H1 (cell line): ENCODE data around the gene PNPLA1. TPM values are rescaled to one million over a fixed set of nuclear protein-coding genes. Genes with fewer than 3 reads are reported as not detected.

Experiments
- CTCF ChIA-PET: fragments of 300-600 bp; sonication (Branson Sonifier 250); formaldehyde crosslinking; loops from one replicate; lab custom pipeline; 2021; ENCODE audit not compliant: partially characterized antibody; lab: Charles Lee
- POLR2A ChIA-PET: fragments of 300-600 bp; sonication (Branson Sonifier 250); formaldehyde crosslinking; loops from one replicate; lab custom pipeline; 2021; ENCODE audit warnings: inconsistent platforms; ENCODE audit not compliant: partially characterized antibody; lab: Charles Lee
- DNase-seq, 2 experiments: peaks; one replicate each; pipeline versions ENCODE4 v3.0.0 to v3.0.0-alpha.2; 2010 to 2022; ENCODE audit warnings: low spot score in 2 of 2, low read depth in 1 of 2, mixed read lengths in 1 of 2
- FAIRE-seq: peaks from 2 replicates; lab custom pipeline; 2011; peaks lifted over from hg19 to GRCh38; lab: Jason Lieb, UNC
- H2AFZ ChIP-seq: 2 replicates; pipeline ENCODE4 v1.8.1; 2012; ENCODE audit warnings: low read length, inconsistent platforms
- H2AK5ac ChIP-seq: 2 replicates; pipeline ENCODE4 v1.6.1; 2013; ENCODE audit warnings: low read depth, low read length
- H2BK120ac ChIP-seq: replicated peaks from 2 replicates; pipeline ENCODE3; 2013; ENCODE audit warnings: low read depth, low read length, inconsistent platforms
- H2BK12ac ChIP-seq: 2 replicates; pipeline ENCODE4 v1.6.1; 2013; ENCODE audit warnings: low read depth, low read length
- H2BK15ac ChIP-seq: 2 replicates; pipeline ENCODE4 v1.6.1; 2013; ENCODE audit warnings: low read length
- H2BK20ac ChIP-seq: 2 replicates; pipeline ENCODE4 v1.6.1; 2013; ENCODE audit warnings: low read length
- H2BK5ac ChIP-seq: 2 replicates; pipeline ENCODE4 v1.6.1; 2013; ENCODE audit warnings: low read depth, low read length
- H3K14ac ChIP-seq: 2 replicates; pipeline ENCODE4 v1.6.1; 2013; ENCODE audit warnings: inconsistent platforms; ENCODE audit not compliant: insufficient read length
- H3K18ac ChIP-seq: 2 replicates; pipeline ENCODE4 v1.6.1; 2013; ENCODE audit warnings: low read length; ENCODE audit errors: extremely low read depth
- H3K23ac ChIP-seq: 2 replicates; pipeline ENCODE4 v1.6.1; 2013; ENCODE audit warnings: inconsistent platforms; ENCODE audit not compliant: insufficient read length
- H3K23me2 ChIP-seq: 2 replicates; pipeline ENCODE4 v1.6.1; 2013; ENCODE audit warnings: low read depth, low read length
- H3K27ac ChIP-seq: 2 replicates; pipeline ENCODE4 v1.6.1; 2011; ENCODE audit warnings: low read depth, low read length, inconsistent platforms
- H3K27me3 ChIP-seq, 4 experiments: replicated peaks in 1 of 4; 1 replicate in 1 of 4; 2 replicates in 3 of 4; pipeline versions ENCODE4 v1.6.1 to v1.8.1; 2011 to 2013; ENCODE audit warnings: low read length in 3 of 4, mild to moderate bottlenecking in 3 of 4, inconsistent platforms in 2 of 4, mixed read lengths in 2 of 4, moderate library complexity in 1 of 4; ENCODE audit not compliant: control insufficient read depth in 3 of 4, insufficient read depth in 3 of 4; ENCODE audit errors: extremely low read depth in 1 of 4
- H3K36me3 ChIP-seq, 4 experiments: 2 replicates each; pipeline versions ENCODE4 v1.6.1 to v1.8.1; 2011 to 2013; ENCODE audit warnings: mild to moderate bottlenecking in 4 of 4, low read length in 3 of 4, moderate library complexity in 2 of 4, control low read depth in 1 of 4, inconsistent platforms in 1 of 4; ENCODE audit not compliant: insufficient read depth in 4 of 4, control insufficient read depth in 2 of 4
- H3K4ac ChIP-seq: replicated peaks from 2 replicates; pipeline ENCODE3; 2013; ENCODE audit warnings: low read length, low read depth, mixed read lengths, inconsistent platforms; ENCODE audit not compliant: insufficient read length
- H3K4me1 ChIP-seq, 4 experiments: replicated peaks in 1 of 4; 1 replicate in 1 of 4; 2 replicates in 3 of 4; pipeline versions ENCODE4 v1.6.1 to v1.8.1; 2011 to 2013; ENCODE audit warnings: low read length in 3 of 4, inconsistent platforms in 2 of 4, mixed read lengths in 1 of 4; ENCODE audit not compliant: insufficient read depth in 4 of 4, control insufficient read depth in 3 of 4
- H3K4me2 ChIP-seq, 2 experiments: 2 replicates each; pipeline versions ENCODE4 v1.6.1 to v1.8.1; 2011 to 2013; ENCODE audit warnings: low read depth in 2 of 2, low read length in 2 of 2, control low read depth in 1 of 2, inconsistent platforms in 1 of 2, mild to moderate bottlenecking in 1 of 2; ENCODE audit not compliant: insufficient read depth in 1 of 2
- H3K4me3 ChIP-seq, 4 experiments: fragments of 200-600, 300-600 bp in 1 of 4; sonication (generic), shearing (Covaris generic), sonication (Bioruptor Twin) in 1 of 4; 2 replicates each; pipeline versions ENCODE4 v1.5.1 to v1.8.1; 2011 to 2016; ENCODE audit warnings: low read length in 4 of 4, low read depth in 3 of 4, control low read depth in 2 of 4, inconsistent platforms in 2 of 4, mild to moderate bottlenecking in 2 of 4, mixed read lengths in 1 of 4, moderate library complexity in 1 of 4; ENCODE audit not compliant: insufficient read depth in 2 of 4; ENCODE audit errors: extremely low read depth in 1 of 4
- H3K56ac ChIP-seq: replicated peaks from 2 replicates; pipeline ENCODE3; 2013; ENCODE audit warnings: low read depth, mild to moderate bottlenecking, mixed read lengths, low read length, inconsistent platforms; ENCODE audit not compliant: insufficient read length
- H3K79me1 ChIP-seq: 2 replicates; pipeline ENCODE4 v1.6.1; 2013; ENCODE audit warnings: low read depth, low read length, control low read depth
- H3K79me2 ChIP-seq, 2 experiments: 2 replicates each; pipeline versions ENCODE4 v1.6.1 to v1.8.1; 2012 to 2013; ENCODE audit warnings: low read length in 2 of 2, mild to moderate bottlenecking in 2 of 2, inconsistent platforms in 1 of 2; ENCODE audit not compliant: insufficient read depth in 2 of 2, control insufficient read depth in 1 of 2
- H3K9ac ChIP-seq, 4 experiments: replicated peaks in 1 of 4; 1 replicate in 1 of 4; 2 replicates in 3 of 4; pipeline versions ENCODE4 v1.6.1 to v1.8.1; 2011 to 2013; ENCODE audit warnings: low read depth in 3 of 4, low read length in 3 of 4, control low read depth in 2 of 4, mild to moderate bottlenecking in 2 of 4, moderate library complexity in 2 of 4, inconsistent platforms in 1 of 4; ENCODE audit errors: extremely low read depth in 1 of 4
- H3K9me3 ChIP-seq, 2 experiments: 2 replicates each; pipeline versions ENCODE4 v1.6.1 to v1.8.1; 2012 to 2013; ENCODE audit warnings: mild to moderate bottlenecking in 2 of 2, moderate library complexity in 2 of 2, control low read depth in 1 of 2, inconsistent platforms in 1 of 2, low read depth in 1 of 2, low read length in 1 of 2, mixed read lengths in 1 of 2; ENCODE audit not compliant: insufficient read depth in 2 of 2
- H4K20me1 ChIP-seq, 2 experiments: replicated peaks in 1 of 2; 2 replicates each; pipeline versions ENCODE3 to v1.8.1; 2011 to 2013; ENCODE audit warnings: inconsistent platforms in 2 of 2, low read length in 2 of 2, mild to moderate bottlenecking in 1 of 2; ENCODE audit not compliant: insufficient read depth in 2 of 2, control insufficient read depth in 1 of 2
- H4K5ac ChIP-seq: 2 replicates; pipeline ENCODE4 v1.6.1; 2013; ENCODE audit warnings: low read length, low read depth, mixed read lengths, inconsistent platforms; ENCODE audit not compliant: insufficient read length
- H4K8ac ChIP-seq: 2 replicates; pipeline ENCODE4 v1.8.0; 2013; ENCODE audit warnings: mild to moderate bottlenecking, moderate library complexity, low read length, inconsistent platforms; ENCODE audit not compliant: insufficient read depth; ENCODE audit errors: extremely low read depth
- H4K91ac ChIP-seq: replicated peaks from 2 replicates; pipeline ENCODE3; 2013; ENCODE audit warnings: low read length, mixed read lengths, inconsistent platforms; ENCODE audit not compliant: insufficient read length
- GABPA ChIP-seq: IDR thresholded peaks from 2 replicates; pipeline ENCODE4 v1.6.1; 2011; ENCODE audit warnings: mild to moderate bottlenecking, low read length, moderate library complexity, borderline replicate concordance; ENCODE audit not compliant: insufficient read depth
- HDAC6 ChIP-seq: IDR thresholded peaks from one replicate; pipeline ENCODE4 v1.7.1; 2012; ENCODE audit warnings: low read depth, mild to moderate bottlenecking, inconsistent platforms, low read length, moderate library complexity
- WGBS, 2 experiments: shearing (Covaris generic) in 1 of 2; methylation state at CpG; one replicate each; pipeline versions ENCODE4 v1.1.6 to v1.1.7; 2013 to 2015; ENCODE audit warnings: low lambda C conversion rate in 2 of 2, mixed read lengths in 2 of 2, inconsistent platforms in 1 of 2, low coverage in 1 of 2, missing lambda C conversion rate in 1 of 2; ENCODE audit not compliant: insufficient replicate concordance in 2 of 2, insufficient coverage in 1 of 2, insufficient read length in 1 of 2; ENCODE audit errors: extremely low coverage in 1 of 2, missing lambda C conversion rate in 1 of 2; 5-methylcytosine and 5-hydroxymethylcytosine counted together
- polyA plus RNA-seq, 7 experiments: library from polyadenylated mRNA; depleted of rRNA in 3 of 7; stranded (reverse) in 5 of 7; unstranded in 2 of 7; fragments of >200 nt in 5 of 7; fragments of 200-250 nt in 2 of 7; gene quantifications; 1 replicate in 5 of 7; 2 replicates in 1 of 7; 4 replicates in 1 of 7; pipeline versions ENCODE4 v1.2.1 to v1.2.3, GENCODE V29; 2011 to 2013; ENCODE audit warnings: missing spikeins in 2 of 7, mixed read lengths in 2 of 7
- total RNA-seq: library from RNA; stranded (reverse); fragmentation: NEBNext Ultra II Directional; extraction: Animal tissue kit (Norgen Biotek cat#: 25700); gene quantifications from 2 replicates; pipeline ENCODE4 v1.2.1, GENCODE V29; 2021

Gene PNPLA1
- total and polyA plus RNA-seq, 2 of the 8 experiments (the other 6 are each of a cell fraction or from before 2014, with no cell fraction given): not detected

- Histone ChIP-seq H3K56ac (no peak overlapping the region), H3K4me2 (no peak overlapping the region), H3K36me3 (no peaks in the 10 kb centered on the region), H2BK20ac (no peak overlapping the region), H3K14ac (no peak overlapping the region), H3K27ac (no peak overlapping the region), H3K4me1 (peaks cover 0 to 2% (median 0%) of the 10 kb centered on the region in 4 experiments; a peak in 2 of 7 replicates), H4K91ac (no peak overlapping the region), H4K5ac (no peak overlapping the region), H3K9ac (no peak overlapping the region), H3K9me3 (no peaks in the 10 kb centered on the region), H3K23ac (no peak overlapping the region), H2AK5ac (no peak overlapping the region), H3K79me2 (no peaks in the 10 kb centered on the region), H3K27me3 (no peaks in the 10 kb centered on the region), H3K4me3 (no peak overlapping the region), H2BK12ac (no peak overlapping the region), H2BK5ac (no peak overlapping the region), H3K79me1 (no peaks in the 10 kb centered on the region), H3K18ac (no peak overlapping the region), H3K23me2 (no peaks in the 10 kb centered on the region), H2BK15ac (no peak overlapping the region), H4K20me1 (no peaks in the 10 kb centered on the region), H2BK120ac (no peak overlapping the region), H4K8ac (no peak overlapping the region), H2AFZ (no peak overlapping the region), H3K4ac (no peak overlapping the region)
- WGBS, 2 experiments: 92% methylated on average over 4 of the region's 4 CpGs; no CpG with 5 or more reads in 1 of the 2 experiments
- TF ChIP-seq GABPA (no peak), HDAC6 (no peak)
- DNase-seq: no peak
- ChIA-PET CTCF (interaction anchor here (0.8 to 10.9 kb wide), 3 partner anchors 9 to 20 kb away, joined by 3 to 137 read pairs (median 3); no protein-coding TSS in a partner anchor), POLR2A (no interaction called here)
- FAIRE-seq: no peak
Measured at GRCh38 chr6:36298027-36298426, 28.2 kb downstream of the PNPLA1 start.
